ENCODE data around the gene TMEM101. TPM values are rescaled to one million over a fixed set of nuclear protein-coding genes. Genes with fewer than 3 reads are reported as not detected.

The TMEM101 gene
- total RNA-seq, 1 experiment from 2014 or later, result 32.1 TPM

GRCh38 chr17:44043272-44043696 lies 28.5 kb upstream of the TMEM101 start:
- POLR2A ChIA-PET, result no interaction called here

More at GRCh38 chr17:44043272-44043696, 28.5 kb upstream of the TMEM101 start:
- Mint-ChIP-seq H3K27me3 (ENCODE audit: low read depth) (no peaks in the 10 kb centered on the region), H3K9me3 (0 out of 2 replicates have a peak, but pooled peaks cover 3% of the 10 kb centered on the region), H3K36me3 (peaks cover 28% of the 10 kb centered on the region), H3K27ac (peak overlapping the region; percentile 30; the same call in 1 of the 2 replicates), H3K4me3 (no peak overlapping the region), H3K4me1 (peaks cover 16% of the 10 kb centered on the region)
- CTCF ChIA-PET, result interaction anchor here (0.6 to 4.2 kb wide), 10 partner anchors 35 to 559 kb away, joined by 3 to 30 read pairs (median 4); partner anchors contain the start of gene DHX8
- TF ChIP-seq NR1H2 (CRISPR knock-in tag; IDR thresholded peaks at IDR 0.05) (no peak), CREB1 (CRISPR knock-in tag; IDR thresholded peaks at IDR 0.05) (no peak), E2F1 (CRISPR knock-in tag; IDR thresholded peaks at IDR 0.05) (no peak), ETV6 (CRISPR knock-in tag; IDR thresholded peaks at IDR 0.05) (no peak), MAX (CRISPR knock-in tag; IDR thresholded peaks at IDR 0.05) (no peak), NR2C2 (CRISPR knock-in tag; IDR thresholded peaks at IDR 0.05) (no peak), ZBTB21 (CRISPR knock-in tag; IDR thresholded peaks at IDR 0.05; ENCODE audit: borderline replicate concordance) (no peak), ZBTB43 (CRISPR knock-in tag; IDR thresholded peaks at IDR 0.05) (no peak), ZNF219 (CRISPR knock-in tag; IDR thresholded peaks at IDR 0.05; ENCODE audit: borderline replicate concordance) (no peak), PRRX2 (CRISPR knock-in tag; IDR thresholded peaks at IDR 0.05) (no peak), NR3C1 (CRISPR knock-in tag; conservative IDR thresholded peaks at IDR 0.05; ENCODE audit: low read depth) (no peak), HMGA2 (CRISPR knock-in tag; IDR thresholded peaks at IDR 0.05) (no peak), ZNF138 (CRISPR knock-in tag; conservative IDR thresholded peaks at IDR 0.05) (no peak), CDX4 (CRISPR knock-in tag; IDR thresholded peaks at IDR 0.05; ENCODE audit: borderline replicate concordance) (no peak), MYBL2 (CRISPR knock-in tag; IDR thresholded peaks at IDR 0.05) (no peak), ATF3 (CRISPR knock-in tag; conservative IDR thresholded peaks at IDR 0.05) (no peak), RORB (CRISPR knock-in tag; IDR thresholded peaks at IDR 0.05) (no peak)
- TF ChIP-seq, protein P1, sequence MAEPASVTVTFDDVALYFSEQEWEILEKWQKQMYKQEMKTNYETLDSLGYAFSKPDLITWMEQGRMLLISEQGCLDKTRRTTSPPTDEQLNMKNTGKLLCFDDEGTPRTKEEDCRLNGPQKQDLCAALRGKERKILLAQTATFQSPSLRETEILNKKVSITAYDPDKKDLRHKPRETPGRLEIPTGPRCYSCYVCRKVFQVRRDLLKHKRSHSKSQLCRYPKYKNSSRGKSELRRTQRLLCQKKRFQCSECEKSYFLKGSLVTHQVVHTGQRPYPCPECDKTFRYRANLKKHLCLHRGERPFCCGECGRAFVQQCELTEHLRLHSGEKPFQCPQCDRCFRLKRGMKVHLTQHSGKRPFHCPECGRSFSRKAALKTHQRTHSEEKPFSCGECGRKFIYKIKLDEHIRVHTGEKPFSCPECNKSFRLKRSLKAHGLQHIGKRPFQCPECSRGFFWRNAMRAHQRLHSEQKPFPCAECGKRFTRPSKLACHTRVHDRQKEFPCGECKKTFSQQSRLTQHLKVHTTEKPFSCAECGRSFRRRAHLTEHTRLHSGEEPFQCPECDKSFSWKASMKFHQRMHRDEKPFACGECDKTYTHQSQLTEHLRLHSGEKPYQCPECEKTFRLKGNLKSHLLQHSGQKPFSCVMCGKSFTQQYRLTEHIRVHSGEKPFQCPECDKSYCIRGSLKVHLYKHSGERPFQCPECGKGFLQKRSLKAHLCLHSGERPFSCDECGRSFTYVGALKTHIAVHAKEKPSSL (CRISPR knock-in tag; conservative IDR thresholded peaks at IDR 0.05), result no peak
- TF ChIP-seq, protein P2, sequence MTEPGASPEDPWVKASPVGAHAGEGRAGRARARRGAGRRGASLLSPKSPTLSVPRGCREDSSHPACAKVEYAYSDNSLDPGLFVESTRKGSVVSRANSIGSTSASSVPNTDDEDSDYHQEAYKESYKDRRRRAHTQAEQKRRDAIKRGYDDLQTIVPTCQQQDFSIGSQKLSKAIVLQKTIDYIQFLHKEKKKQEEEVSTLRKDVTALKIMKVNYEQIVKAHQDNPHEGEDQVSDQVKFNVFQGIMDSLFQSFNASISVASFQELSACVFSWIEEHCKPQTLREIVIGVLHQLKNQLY (CRISPR knock-in tag; IDR thresholded peaks at IDR 0.05), result no peak
- no peak for DNase-seq (ENCODE audit: low spot score)
- ATAC-seq, result no peak

All from WTC11 (cell line).